ENCODE measurements around the gene DDX17. TPM values are rescaled to one million over a fixed set of nuclear protein-coding genes. Genes with fewer than 3 reads are reported as not detected.

DDX17 gene
- total and polyA plus RNA-seq, 8 donors = 384 to 895 (median 803) TPM

DNA sequence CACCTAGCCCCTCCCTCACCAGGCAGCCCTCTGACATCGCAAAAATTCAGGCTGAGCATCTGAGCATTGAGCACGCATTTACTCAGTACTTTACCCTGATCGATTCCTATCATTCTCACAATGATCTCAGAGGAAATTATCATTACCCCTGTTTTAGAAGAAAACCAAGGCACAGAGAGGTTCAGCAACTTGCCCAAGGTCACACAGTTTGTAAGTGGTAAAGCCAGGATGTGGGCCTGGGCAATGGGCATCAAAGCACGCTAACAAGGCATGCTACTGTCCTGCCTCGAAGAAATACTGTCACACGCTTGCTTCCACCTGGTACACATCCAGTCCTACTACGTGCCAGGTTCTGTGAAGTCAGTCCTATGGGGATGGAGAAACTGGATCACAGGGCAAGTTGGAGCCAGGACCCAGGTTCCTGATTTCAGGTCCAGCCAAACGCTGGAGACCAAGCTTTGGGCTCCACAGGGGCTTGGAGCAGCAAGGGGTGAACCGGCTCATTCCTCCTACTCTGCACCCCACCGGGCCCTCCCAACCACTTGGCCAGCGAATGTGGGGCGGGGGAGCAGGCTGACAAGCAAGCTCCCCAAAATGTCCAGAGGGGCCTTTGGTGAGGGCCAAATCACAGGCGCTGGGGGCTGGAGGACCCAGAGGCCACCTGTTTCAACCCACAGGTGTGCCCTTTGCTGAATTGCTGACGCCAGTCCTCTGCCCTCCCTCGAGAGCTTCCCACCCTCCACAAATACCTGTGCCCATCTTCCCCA is 69.3 kb downstream of the DDX17 start:
- no peak overlapping the region for H3K4me3 ChIP-seq
- H3K27me3 ChIP-seq = peaks cover 0 to 24% of the 10 kb centered on the region in 2 donors
- intact Hi-C loops (cut with DNase I) = no loop called here
- H3K36me3 ChIP-seq = no peaks in the 10 kb centered on the region
- DNase-seq = no peak
- no peaks in the 10 kb centered on the region for H3K9me3 ChIP-seq
- no peaks in the 10 kb centered on the region for H3K4me1 ChIP-seq
- no peak for ATAC-seq
- TF ChIP-seq, protein P1, sequence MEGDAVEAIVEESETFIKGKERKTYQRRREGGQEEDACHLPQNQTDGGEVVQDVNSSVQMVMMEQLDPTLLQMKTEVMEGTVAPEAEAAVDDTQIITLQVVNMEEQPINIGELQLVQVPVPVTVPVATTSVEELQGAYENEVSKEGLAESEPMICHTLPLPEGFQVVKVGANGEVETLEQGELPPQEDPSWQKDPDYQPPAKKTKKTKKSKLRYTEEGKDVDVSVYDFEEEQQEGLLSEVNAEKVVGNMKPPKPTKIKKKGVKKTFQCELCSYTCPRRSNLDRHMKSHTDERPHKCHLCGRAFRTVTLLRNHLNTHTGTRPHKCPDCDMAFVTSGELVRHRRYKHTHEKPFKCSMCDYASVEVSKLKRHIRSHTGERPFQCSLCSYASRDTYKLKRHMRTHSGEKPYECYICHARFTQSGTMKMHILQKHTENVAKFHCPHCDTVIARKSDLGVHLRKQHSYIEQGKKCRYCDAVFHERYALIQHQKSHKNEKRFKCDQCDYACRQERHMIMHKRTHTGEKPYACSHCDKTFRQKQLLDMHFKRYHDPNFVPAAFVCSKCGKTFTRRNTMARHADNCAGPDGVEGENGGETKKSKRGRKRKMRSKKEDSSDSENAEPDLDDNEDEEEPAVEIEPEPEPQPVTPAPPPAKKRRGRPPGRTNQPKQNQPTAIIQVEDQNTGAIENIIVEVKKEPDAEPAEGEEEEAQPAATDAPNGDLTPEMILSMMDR (IDR thresholded peaks at IDR 0.05) = no peak
- no peak overlapping the region for H3K27ac ChIP-seq

DNA sequence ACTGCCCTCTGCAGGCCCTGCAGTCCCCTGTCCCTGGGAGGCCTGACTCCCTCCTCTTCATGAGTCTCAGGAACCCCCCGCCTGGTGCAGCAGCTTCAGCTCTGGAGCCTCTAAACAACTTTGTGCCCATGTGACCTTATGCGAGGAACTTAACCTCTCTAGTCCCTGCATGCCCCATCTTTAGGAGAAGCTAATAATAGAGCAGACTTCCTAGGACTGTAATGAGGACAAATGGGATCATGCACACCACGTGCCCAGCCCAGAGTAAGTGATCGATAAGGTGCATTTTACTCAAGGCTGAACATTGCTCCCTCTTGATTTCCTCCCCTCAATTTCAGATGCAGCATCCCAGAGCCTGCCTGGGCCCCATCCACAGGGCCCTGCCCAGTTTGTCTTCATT is 70.1 kb downstream of the DDX17 start:
- intact Hi-C loops (cut with DNase I) = no loop called here
- no peaks in the 10 kb centered on the region for H3K36me3 ChIP-seq
- ATAC-seq (no peak), DNase-seq (no peak)
- no peaks in the 10 kb centered on the region for H3K4me1 ChIP-seq
- TF ChIP-seq, protein P1 (IDR thresholded peaks at IDR 0.05) = no peak
- no peaks in the 10 kb centered on the region for H3K9me3 ChIP-seq
- H3K27ac ChIP-seq = no peak overlapping the region
- H3K27me3 ChIP-seq = peaks cover 0 to 20% of the 10 kb centered on the region in 2 donors
- no peak overlapping the region for H3K4me3 ChIP-seq

DNA sequence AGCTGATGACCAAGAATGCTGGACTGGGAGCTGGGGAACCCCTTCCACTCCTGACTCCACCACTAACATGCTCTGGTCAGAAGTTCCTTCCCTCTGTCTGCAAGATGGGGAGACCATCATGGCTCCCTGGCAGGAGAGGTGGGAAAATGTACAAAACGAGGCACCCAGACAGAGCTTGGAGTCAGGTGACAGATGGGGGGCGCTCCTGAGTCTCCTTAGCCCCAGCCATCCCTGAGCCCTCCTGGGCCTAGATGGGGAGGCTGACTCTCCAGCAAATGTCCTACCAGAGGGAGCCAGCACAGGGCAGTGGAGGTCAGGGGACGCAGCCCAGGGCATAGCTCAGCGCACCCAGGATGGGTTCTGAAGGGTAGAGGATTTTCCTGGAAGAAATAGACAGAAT is 71.1 kb downstream of the DDX17 start:
- Histone ChIP-seq H3K4me1 (no peaks in the 10 kb centered on the region), H3K36me3 (no peaks in the 10 kb centered on the region), H3K27me3 (peaks cover 0 to 10% of the 10 kb centered on the region in 2 donors), H3K4me3 (no peak overlapping the region), H3K27ac (no peak overlapping the region), H3K9me3 (no peaks in the 10 kb centered on the region)
- ATAC-seq (no peak), DNase-seq (no peak)
- TF ChIP-seq, protein P1 (IDR thresholded peaks at IDR 0.05) = no peak
- intact Hi-C loops (cut with DNase I) = no loop called here

DNA sequence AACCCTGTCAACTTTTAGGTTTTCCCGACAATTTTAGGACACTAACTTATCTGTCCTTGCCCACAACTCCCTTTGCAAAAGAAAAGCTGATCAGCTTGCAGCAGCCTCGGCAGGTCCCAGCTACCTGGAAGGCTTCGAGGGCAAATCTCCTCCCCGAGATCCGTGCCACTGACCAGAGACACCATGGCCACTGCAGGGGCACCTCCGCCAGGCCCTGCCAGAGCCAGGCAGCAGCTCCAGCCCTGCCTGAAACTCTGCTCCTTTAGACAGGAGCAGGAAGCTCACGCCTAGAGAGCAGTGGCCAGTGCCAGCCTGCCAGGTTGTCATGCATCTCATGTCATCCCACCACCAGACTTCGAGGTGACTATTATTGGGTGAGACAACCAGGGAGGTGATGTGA is 72.2 kb downstream of the DDX17 start:
- intact Hi-C loops (cut with DNase I) = no loop called here

More for the DNA sequence above, 72.2 kb downstream of the DDX17 start:
- ATAC-seq (no peak), DNase-seq (no peak)
- TF ChIP-seq, protein P1 (IDR thresholded peaks at IDR 0.05) = no peak
- H3K27me3 ChIP-seq = peaks cover 0 to under 1% of the 10 kb centered on the region in 2 donors
- no peak overlapping the region for H3K27ac ChIP-seq
- H3K4me3 ChIP-seq = no peak overlapping the region
- no peaks in the 10 kb centered on the region for H3K4me1 ChIP-seq
- H3K36me3 ChIP-seq = no peaks in the 10 kb centered on the region
- H3K9me3 ChIP-seq = no peaks in the 10 kb centered on the region

Other genes with a start within 250 kb of the DDX17 start
- 10 to 100 TPM; 84.5 to 98.3 TPM for gene TMEM184B, start 233.3 kb downstream of the DDX17 start, total RNA-seq
- gene TMEM184B, start 233.3 kb downstream of the DDX17 start, polyA plus RNA-seq (ENCODE audit: insufficient read length in 6 of 6) = 10 to 100 TPM; 33.7 to 43.8 (median 38.0) TPM
- gene CSNK1E, start 188.9 kb downstream of the DDX17 start, total RNA-seq = 100 to 1,000 TPM in 1 of 2 donors, 10 to 100 TPM in 1; 95.3 to 123 TPM
- 100 to 1,000 TPM; 161 to 209 (median 192) TPM for gene CSNK1E, start 188.9 kb downstream of the DDX17 start, polyA plus RNA-seq (ENCODE audit: insufficient read length in 6 of 6)
- gene KCNJ4, start 51.1 kb downstream of the DDX17 start, total RNA-seq = not detected
- gene KCNJ4, start 51.1 kb downstream of the DDX17 start, polyA plus RNA-seq (ENCODE audit: insufficient read length in 6 of 6) = under 1 TPM in 2 of 6 donors, not detected in 4; 0.07 TPM
- 10 to 100 TPM; 25.9 to 53.8 TPM for gene KDELR3, start 38.2 kb downstream of the DDX17 start, total RNA-seq
- 1 to 10 TPM; 5.5 to 8.5 (median 7.5) TPM for gene KDELR3, start 38.2 kb downstream of the DDX17 start, polyA plus RNA-seq (ENCODE audit: insufficient read length in 6 of 6)
- gene DMC1, start 63.9 kb upstream of the DDX17 start, total RNA-seq = 1 to 10 TPM; 1.6 to 2.1 TPM
- 1 to 10 TPM; 2.7 to 5.8 (median 4.3) TPM for gene DMC1, start 63.9 kb upstream of the DDX17 start, polyA plus RNA-seq (ENCODE audit: insufficient read length in 6 of 6)
- 1 to 10 TPM; 1.5 to 3.1 TPM for gene FAM227A, start 150.1 kb upstream of the DDX17 start, total RNA-seq
- gene FAM227A, start 150.1 kb upstream of the DDX17 start, polyA plus RNA-seq (ENCODE audit: insufficient read length in 6 of 6) = 1 to 10 TPM; 3.7 to 8.8 (median 6.2) TPM
- 10 to 100 TPM; 24.4 to 36.0 TPM for gene CBY1, start 150.3 kb upstream of the DDX17 start, total RNA-seq
- gene CBY1, start 150.3 kb upstream of the DDX17 start, polyA plus RNA-seq (ENCODE audit: insufficient read length in 6 of 6) = 10 to 100 TPM; 45.3 to 56.6 (median 53.7) TPM
- 10 to 100 TPM; 54.3 to 67.0 TPM for gene TOMM22, start 175.6 kb upstream of the DDX17 start, total RNA-seq
- gene TOMM22, start 175.6 kb upstream of the DDX17 start, polyA plus RNA-seq (ENCODE audit: insufficient read length in 6 of 6) = 10 to 100 TPM; 72.5 to 91.3 (median 84.0) TPM
- gene JOSD1, start 194.6 kb upstream of the DDX17 start, total RNA-seq = 10 to 100 TPM; 55.6 to 57.3 TPM
- gene JOSD1, start 194.6 kb upstream of the DDX17 start, polyA plus RNA-seq (ENCODE audit: insufficient read length in 6 of 6) = 10 to 100 TPM; 46.2 to 55.4 (median 49.9) TPM
- gene GTPBP1, start 199.6 kb upstream of the DDX17 start, total RNA-seq = 10 to 100 TPM; 45.7 to 51.0 TPM
- 10 to 100 TPM; 42.3 to 48.9 (median 46.3) TPM for gene GTPBP1, start 199.6 kb upstream of the DDX17 start, polyA plus RNA-seq (ENCODE audit: insufficient read length in 6 of 6)
- 100 to 1,000 TPM in 1 of 2 donors, 10 to 100 TPM in 1; 99.3 to 174 TPM for gene SUN2, start 249.7 kb upstream of the DDX17 start, total RNA-seq
- 10 to 100 TPM; 58.1 to 74.5 (median 66.8) TPM for gene SUN2, start 249.7 kb upstream of the DDX17 start, polyA plus RNA-seq (ENCODE audit: insufficient read length in 6 of 6)

All from left lung (tissue), 10 donors.